Keratinocyte (primary cell): ENCODE measurements around the gene ARHGAP22.

Experiments used
- CTCF ChIP-seq, 3 experiments: IDR thresholded peaks in 1 of 3; conservative IDR thresholded peaks in 1 of 3; optimal IDR thresholded peaks in 1 of 3; 2 replicates in 2 of 3; 3 replicates in 1 of 3; pipeline versions ENCODE3 to v1.5.1; 2011; ENCODE audit warnings: low read length in 3 of 3, mild to moderate bottlenecking in 3 of 3, moderate library complexity in 2 of 3, control low read depth in 1 of 3, inconsistent platforms in 1 of 3; ENCODE audit not compliant: insufficient read depth in 2 of 3; ENCODE audit errors: extremely low read depth in 1 of 3
- EZH2 ChIP-seq: IDR thresholded peaks from one replicate; pipeline ENCODE4 v1.6.1; 2012; ENCODE audit warnings: inconsistent platforms, mild to moderate bottlenecking, low read length, moderate library complexity

- TF ChIP-seq CTCF (optimal IDR thresholded peaks at IDR 0.05 in 1 of 3, IDR thresholded peaks at IDR 0.05 in 1 of 3, conservative IDR thresholded peaks at IDR 0.05 in 1 of 3; ENCODE audit: extremely low read depth in 1 of 3, insufficient read depth in 2 of 3, low read length in 3 of 3): no peak
- TF ChIP-seq EZH2: no peak
Measured at GRCh38 chr10:48465860-48466521, 138.9 kb downstream of the ARHGAP22 start.
